HFFc6 (cell line): ENCODE measurements around the gene CFAP74. TPM values are rescaled to one million over a fixed set of nuclear protein-coding genes. Genes with fewer than 3 reads are reported as not detected.

Experiments used
- DNase-seq: peaks from one replicate; pipeline ENCODE4 v3.0.0-alpha.2; 2018
- H3K27ac Mint-ChIP-seq: 2 replicates; pipeline ENCODE4 v1.8.0; 2020; ENCODE audit warnings: mild to moderate bottlenecking, mixed read lengths
- H3K27me3 Mint-ChIP-seq: 2 replicates; pipeline ENCODE4 v1.8.0; 2021; ENCODE audit warnings: mild to moderate bottlenecking, moderate library complexity, mixed read lengths; ENCODE audit not compliant: insufficient read depth
- H3K36me3 Mint-ChIP-seq: 2 replicates; pipeline ENCODE4 v1.8.0; 2021; ENCODE audit warnings: low read depth, mixed read lengths
- H3K4me1 Mint-ChIP-seq: 2 replicates; pipeline ENCODE4 v1.8.0; 2020; ENCODE audit warnings: low read depth, mixed read lengths
- H3K4me3 Mint-ChIP-seq: 2 replicates; pipeline ENCODE4 v1.8.0; 2020; ENCODE audit warnings: mild to moderate bottlenecking, moderate library complexity, mixed read lengths
- H3K9me3 Mint-ChIP-seq: 2 replicates; pipeline ENCODE4 v1.8.0; 2020; ENCODE audit warnings: mild to moderate bottlenecking, mixed read lengths
- CTCF ChIP-seq: fragments of 200-600 bp; sonication (generic); IDR thresholded peaks from 2 replicates; pipeline ENCODE4 v1.5.0; 2021; ENCODE audit warnings: antibody characterized with exemption, mild to moderate bottlenecking
- total RNA-seq, 6 experiments: library from RNA; stranded (reverse); fragmentation: NEBNext Ultra II Directional; extraction: Animal tissue kit (Norgen Biotek cat#: 25700); gene quantifications; 2 replicates in 1 of 6; 3 replicates in 5 of 6; pipeline ENCODE4 v1.2.3, GENCODE V29; 2021

The CFAP74 gene
- total RNA-seq, 6 experiments from 2014 or later, result not detected

- no peak overlapping the region for H3K4me3 Mint-ChIP-seq
- H3K9me3 Mint-ChIP-seq, result no peaks in the 10 kb centered on the region
- no peak overlapping the region for H3K27ac Mint-ChIP-seq
- no peaks in the 10 kb centered on the region for H3K36me3 Mint-ChIP-seq
- DNase-seq, result no peak
- peaks cover 47% of the 10 kb centered on the region for H3K27me3 Mint-ChIP-seq
- H3K4me1 Mint-ChIP-seq, result no peaks in the 10 kb centered on the region
- no peak for TF ChIP-seq CTCF
Measured at GRCh38 chr1:2024887-2025286, 21.3 kb upstream of the CFAP74 start.

- Mint-ChIP-seq H3K9me3 (no peaks in the 10 kb centered on the region), H3K36me3 (no peaks in the 10 kb centered on the region), H3K27ac (no peak overlapping the region)
Measured at GRCh38 chr1:2024451-2024850, 20.9 kb upstream of the CFAP74 start.

GRCh38 chr1:2023187-2023586 lies 19.6 kb upstream of the CFAP74 start:
- H3K27ac Mint-ChIP-seq, result no peak overlapping the region
- no peak for DNase-seq
- H3K9me3 Mint-ChIP-seq, result no peaks in the 10 kb centered on the region
- TF ChIP-seq CTCF, result no peak
- no peak overlapping the region for H3K4me3 Mint-ChIP-seq
- 0 out of 2 replicates have a peak, but pooled peaks cover 5% of the 10 kb centered on the region for H3K4me1 Mint-ChIP-seq
- H3K36me3 Mint-ChIP-seq, result no peaks in the 10 kb centered on the region; the same call in 1 of the 2 replicates
- H3K27me3 Mint-ChIP-seq, result peaks cover 48% of the 10 kb centered on the region

More at GRCh38 chr1:2024451-2024850, 20.9 kb upstream of the CFAP74 start:
- DNase-seq, result no peak
- Mint-ChIP-seq H3K4me3 (no peak overlapping the region), H3K27me3 (peaks cover 47% of the 10 kb centered on the region), H3K4me1 (no peaks in the 10 kb centered on the region)
- no peak for TF ChIP-seq CTCF

- peaks cover 55% of the 10 kb centered on the region for H3K27me3 Mint-ChIP-seq
- no peak for TF ChIP-seq CTCF
- no peak overlapping the region for H3K27ac Mint-ChIP-seq
- DNase-seq, result no peak
- no peaks in the 10 kb centered on the region for H3K9me3 Mint-ChIP-seq
- no peaks in the 10 kb centered on the region; the same call in 1 of the 2 replicates for H3K36me3 Mint-ChIP-seq
- 0 out of 2 replicates have a peak, but pooled peaks cover 5% of the 10 kb centered on the region for H3K4me1 Mint-ChIP-seq
- H3K4me3 Mint-ChIP-seq, result no peak overlapping the region
Measured at GRCh38 chr1:2022063-2022770, 18.6 kb upstream of the CFAP74 start.

GRCh38 chr1:2021550-2021949 lies 18.0 kb upstream of the CFAP74 start:
- Mint-ChIP-seq H3K9me3 (no peaks in the 10 kb centered on the region), H3K4me1 (0 out of 2 replicates have a peak, but pooled peaks cover 5% of the 10 kb centered on the region), H3K4me3 (no peak overlapping the region), H3K36me3 (no peaks in the 10 kb centered on the region; the same call in 1 of the 2 replicates), H3K27me3 (peaks cover 57% of the 10 kb centered on the region), H3K27ac (no peak overlapping the region)
- no peak for TF ChIP-seq CTCF
- DNase-seq, result no peak
